ENCODE data around the gene SERPINA12. TPM values are rescaled to one million over a fixed set of nuclear protein-coding genes. Genes with fewer than 3 reads are reported as not detected.

Gene SERPINA12
- total and polyA plus RNA-seq, 2 of the 13 experiments (the other 11 are each of a cell fraction or from before 2014, with no cell fraction given), result 0.08 TPM; not detected in 1

- TF ChIP-seq ZNF562 (CRISPR knock-in tag; IDR thresholded peaks at IDR 0.05; ENCODE audit: borderline replicate concordance) (no peak), CBFB (CRISPR knock-in tag; IDR thresholded peaks at IDR 0.05) (peak; percentile 86), KMT2B (CRISPR knock-in tag; IDR thresholded peaks at IDR 0.05) (peak; percentile 38; the same call in 1 of the 2 replicates), THAP7 (CRISPR knock-in tag; IDR thresholded peaks at IDR 0.05) (no peak), PATZ1 (CRISPR knock-in tag; IDR thresholded peaks at IDR 0.05) (peak; percentile 52; the same call in 1 of the 2 replicates), NRL (CRISPR knock-in tag; IDR thresholded peaks at IDR 0.05; ENCODE audit: borderline replicate concordance) (no peak), MAFK (conservative IDR thresholded peaks at IDR 0.05 in 1 of 2, IDR thresholded peaks at IDR 0.05 in 1 of 2; ENCODE audit: low read length in 2 of 2) (no peak), TBL1XR1 (IDR thresholded peaks at IDR 0.05; ENCODE audit: borderline replicate concordance, low read length, partially characterized antibody) (peak; percentile 39), TARDBP (CRISPR knock-in tag; IDR thresholded peaks at IDR 0.05) (peak; percentile 91; the same call in 1 of the 2 replicates), ZNF34 (CRISPR knock-in tag; IDR thresholded peaks at IDR 0.05; ENCODE audit: borderline replicate concordance) (no peak), TEAD2 (CRISPR knock-in tag; IDR thresholded peaks at IDR 0.05) (no peak), KLF12 (CRISPR knock-in tag; IDR thresholded peaks at IDR 0.05; ENCODE audit: borderline replicate concordance) (peak; percentile 98), ELK4 (CRISPR knock-in tag; IDR thresholded peaks at IDR 0.05; ENCODE audit: borderline replicate concordance) (no peak), ZNF430 (CRISPR knock-in tag; IDR thresholded peaks at IDR 0.05) (0 out of 2 replicates have a peak, but pooled peaks have one; percentile 51), SMC3 (IDR thresholded peaks at IDR 0.05; ENCODE audit: low read length) (peak; percentile 12; the same call in 1 of the 2 replicates), HNF1B (CRISPR knock-in tag; IDR thresholded peaks at IDR 0.05) (peak; percentile 92), ZNF180 (CRISPR knock-in tag; IDR thresholded peaks at IDR 0.05; ENCODE audit: borderline replicate concordance, low read depth) (no peak), MAZ (IDR thresholded peaks at IDR 0.05; ENCODE audit: borderline replicate concordance, low read depth, low read length) (no peak), MAZ (CRISPR knock-in tag; IDR thresholded peaks at IDR 0.05; ENCODE audit: low read depth) (0 out of 2 replicates have a peak, but pooled peaks have one; percentile 54), ZZZ3 (CRISPR knock-in tag; IDR thresholded peaks at IDR 0.05; ENCODE audit: borderline replicate concordance) (0 out of 2 replicates have a peak, but pooled peaks have one; percentile 49), RFX1 (IDR thresholded peaks at IDR 0.05) (no peak), PAF1 (CRISPR knock-in tag; IDR thresholded peaks at IDR 0.05) (no peak), ZNF589 (CRISPR knock-in tag; conservative IDR thresholded peaks at IDR 0.05) (no peak)
- TF ChIP-seq, protein P1, sequence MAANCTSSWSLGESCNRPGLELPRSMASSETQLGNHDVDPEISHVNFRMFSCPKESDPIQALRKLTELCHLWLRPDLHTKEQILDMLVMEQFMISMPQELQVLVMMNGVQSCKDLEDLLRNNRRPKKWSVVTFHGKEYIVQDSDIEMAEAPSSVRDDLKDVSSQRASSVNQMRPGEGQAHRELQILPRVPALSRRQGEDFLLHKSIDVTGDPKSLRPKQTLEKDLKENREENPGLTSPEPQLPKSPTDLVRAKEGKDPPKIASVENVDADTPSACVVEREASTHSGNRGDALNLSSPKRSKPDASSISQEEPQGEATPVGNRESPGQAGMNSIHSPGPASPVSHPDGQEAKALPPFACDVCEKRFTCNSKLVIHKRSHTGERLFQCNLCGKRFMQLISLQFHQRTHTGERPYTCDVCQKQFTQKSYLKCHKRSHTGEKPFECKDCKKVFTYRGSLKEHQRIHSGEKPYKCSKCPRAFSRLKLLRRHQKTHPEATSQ (CRISPR knock-in tag; IDR thresholded peaks at IDR 0.05; ENCODE audit: borderline replicate concordance), result no peak
Measured at GRCh38 chr14:94522115-94522724, 13.0 kb upstream of the SERPINA12 start (continued).

Data from HepG2 (cell line).